NCI-H128 (cell line): ENCODE data around the gene FLAD1.

Experiments used
- DNase-seq: peaks from one replicate; lab custom pipeline; 2025; ENCODE audit not compliant: unreplicated experiment; lab: John Stamatoyannopoulos, UW

FLAD1 gene

GRCh38 chr1:155034318-155035208, 51.4 kb downstream of the FLAD1 start:
- no peak for DNase-seq

- DNase-seq: no peak
These were observed 52.8 kb downstream of the FLAD1 start for GRCh38 chr1:155035936-155036335.

GRCh38 chr1:155037043-155037442, 53.9 kb downstream of the FLAD1 start:
- no peak for DNase-seq

GRCh38 chr1:155037851-155038441, 54.8 kb downstream of the FLAD1 start:
- DNase-seq: no peak

GRCh38 chr1:155038602-155039307, 55.6 kb downstream of the FLAD1 start:
- DNase-seq: no peak

- no peak for DNase-seq
These were observed 56.1 kb downstream of the FLAD1 start for GRCh38 chr1:155039308-155039669.

- DNase-seq: no peak
These were observed 57.4 kb downstream of the FLAD1 start for GRCh38 chr1:155040358-155041093.
